ENCODE results near the gene MYEF2. TPM values are rescaled to one million over a fixed set of nuclear protein-coding genes. Genes with fewer than 3 reads are reported as not detected.

MYEF2 gene
- total RNA-seq, 2 donors from 2014 or later = 7.5 to 11.1 TPM

DNA sequence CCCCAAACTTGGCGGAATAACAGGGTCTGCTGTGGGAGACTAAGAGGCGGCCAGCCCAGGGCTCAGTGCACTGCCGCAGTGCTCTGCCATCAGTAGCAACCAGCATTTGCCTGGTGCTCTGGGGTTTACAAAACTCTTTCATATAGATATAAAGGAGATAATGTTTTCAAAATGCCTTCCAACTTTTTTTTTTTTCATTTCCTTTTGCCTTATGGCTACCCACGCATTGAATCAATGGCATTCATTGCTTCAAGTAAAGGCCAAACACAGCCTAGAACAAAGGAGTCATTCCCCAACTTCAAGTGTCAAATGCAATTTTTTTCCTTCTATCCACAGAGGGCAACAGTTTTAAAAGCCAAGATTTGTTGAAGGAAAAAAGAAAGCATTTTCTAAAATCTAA lies 68.9 kb downstream of the MYEF2 start:
- H3K9me3 ChIP-seq = no peaks in the 10 kb centered on the region
- DNase-seq (ENCODE audit: low spot score) = no peak
- H3K27me3 ChIP-seq = no peaks in the 10 kb centered on the region
- no peaks in the 10 kb centered on the region for H3K36me3 ChIP-seq
- H3K27ac ChIP-seq = no peak overlapping the region
- TF ChIP-seq, protein P1, sequence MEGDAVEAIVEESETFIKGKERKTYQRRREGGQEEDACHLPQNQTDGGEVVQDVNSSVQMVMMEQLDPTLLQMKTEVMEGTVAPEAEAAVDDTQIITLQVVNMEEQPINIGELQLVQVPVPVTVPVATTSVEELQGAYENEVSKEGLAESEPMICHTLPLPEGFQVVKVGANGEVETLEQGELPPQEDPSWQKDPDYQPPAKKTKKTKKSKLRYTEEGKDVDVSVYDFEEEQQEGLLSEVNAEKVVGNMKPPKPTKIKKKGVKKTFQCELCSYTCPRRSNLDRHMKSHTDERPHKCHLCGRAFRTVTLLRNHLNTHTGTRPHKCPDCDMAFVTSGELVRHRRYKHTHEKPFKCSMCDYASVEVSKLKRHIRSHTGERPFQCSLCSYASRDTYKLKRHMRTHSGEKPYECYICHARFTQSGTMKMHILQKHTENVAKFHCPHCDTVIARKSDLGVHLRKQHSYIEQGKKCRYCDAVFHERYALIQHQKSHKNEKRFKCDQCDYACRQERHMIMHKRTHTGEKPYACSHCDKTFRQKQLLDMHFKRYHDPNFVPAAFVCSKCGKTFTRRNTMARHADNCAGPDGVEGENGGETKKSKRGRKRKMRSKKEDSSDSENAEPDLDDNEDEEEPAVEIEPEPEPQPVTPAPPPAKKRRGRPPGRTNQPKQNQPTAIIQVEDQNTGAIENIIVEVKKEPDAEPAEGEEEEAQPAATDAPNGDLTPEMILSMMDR (IDR thresholded peaks at IDR 0.05) = no peak
- no peaks in the 10 kb centered on the region for H3K4me1 ChIP-seq
- no peak overlapping the region for H3K4me3 ChIP-seq

DNA sequence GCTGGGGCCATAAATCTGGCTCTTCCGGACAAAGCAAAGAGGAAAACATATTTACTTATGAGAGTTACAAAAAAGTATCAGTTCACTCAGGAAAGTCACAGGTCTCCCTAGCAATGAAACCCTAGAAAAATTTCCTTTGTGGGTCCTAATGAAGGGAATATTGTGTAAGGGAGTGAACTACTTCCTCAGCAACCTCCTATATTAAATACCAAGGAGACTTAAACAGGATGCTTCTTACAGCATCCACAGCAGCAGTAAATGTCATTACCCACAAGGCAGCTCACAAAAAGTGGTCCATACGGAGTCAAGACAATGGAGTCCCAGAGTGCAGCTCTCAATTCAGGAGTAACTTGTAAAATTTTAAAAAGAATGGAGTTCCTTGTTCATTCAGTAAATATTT lies 72.2 kb downstream of the MYEF2 start:
- Histone ChIP-seq H3K27me3 (no peaks in the 10 kb centered on the region), H3K4me1 (no peaks in the 10 kb centered on the region), H3K4me3 (no peak overlapping the region), H3K9me3 (no peaks in the 10 kb centered on the region), H3K27ac (no peak overlapping the region), H3K36me3 (no peaks in the 10 kb centered on the region)
- TF ChIP-seq, protein P1 (IDR thresholded peaks at IDR 0.05) = no peak
- no peak for DNase-seq (ENCODE audit: low spot score)

DNA sequence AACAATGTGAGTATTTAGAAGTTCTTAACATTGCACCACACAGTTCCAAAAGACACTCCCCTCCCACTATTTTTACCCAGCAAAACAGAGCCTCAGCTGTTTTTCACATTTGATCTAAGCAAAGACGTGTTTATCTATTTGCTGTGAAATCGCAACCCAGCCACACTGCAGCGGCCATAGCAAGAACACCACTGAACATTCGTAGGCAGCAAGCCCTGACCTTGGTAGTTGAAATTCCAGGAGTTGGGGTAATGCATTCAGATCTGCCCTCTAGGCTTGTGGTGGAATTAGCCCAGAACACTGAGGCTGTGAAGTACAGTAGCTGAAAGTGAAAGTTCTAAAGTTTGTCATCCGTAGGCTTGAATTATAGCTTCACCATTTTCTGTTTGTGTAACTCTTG lies 74.4 kb downstream of the MYEF2 start:
- TF ChIP-seq, protein P1 (IDR thresholded peaks at IDR 0.05) = no peak
- no peak for DNase-seq (ENCODE audit: low spot score)

DNA sequence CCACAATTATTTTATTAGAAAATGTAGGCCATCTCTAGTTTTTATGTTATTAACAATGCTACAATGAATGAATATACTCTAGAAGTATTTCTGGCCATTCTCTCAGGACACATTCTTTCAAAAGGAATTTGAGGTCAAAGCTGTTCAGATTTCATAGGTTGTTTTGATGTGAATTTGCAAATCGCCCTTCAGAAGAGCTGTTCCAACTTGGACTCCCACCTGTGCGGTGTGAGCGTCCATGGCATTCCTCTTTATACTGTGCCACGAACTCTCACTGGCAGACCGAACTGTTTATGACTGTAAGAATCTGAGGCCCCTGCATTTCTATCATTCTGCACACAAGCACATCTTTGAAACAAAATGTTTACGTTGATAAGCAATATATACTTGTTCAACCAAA lies 75.9 kb downstream of the MYEF2 start:
- Histone ChIP-seq H3K27me3 (no peaks in the 10 kb centered on the region), H3K27ac (no peak overlapping the region), H3K36me3 (no peaks in the 10 kb centered on the region), H3K4me1 (no peaks in the 10 kb centered on the region), H3K9me3 (no peaks in the 10 kb centered on the region), H3K4me3 (no peak overlapping the region)
- no peak for DNase-seq (ENCODE audit: low spot score)
- TF ChIP-seq, protein P1 (IDR thresholded peaks at IDR 0.05) = no peak

More for the DNA sequence above, 74.4 kb downstream of the MYEF2 start:
- H3K27me3 ChIP-seq = no peaks in the 10 kb centered on the region
- H3K36me3 ChIP-seq = no peaks in the 10 kb centered on the region
- H3K9me3 ChIP-seq = no peaks in the 10 kb centered on the region
- no peak overlapping the region for H3K4me3 ChIP-seq
- no peaks in the 10 kb centered on the region for H3K4me1 ChIP-seq
- no peak overlapping the region for H3K27ac ChIP-seq

DNA sequence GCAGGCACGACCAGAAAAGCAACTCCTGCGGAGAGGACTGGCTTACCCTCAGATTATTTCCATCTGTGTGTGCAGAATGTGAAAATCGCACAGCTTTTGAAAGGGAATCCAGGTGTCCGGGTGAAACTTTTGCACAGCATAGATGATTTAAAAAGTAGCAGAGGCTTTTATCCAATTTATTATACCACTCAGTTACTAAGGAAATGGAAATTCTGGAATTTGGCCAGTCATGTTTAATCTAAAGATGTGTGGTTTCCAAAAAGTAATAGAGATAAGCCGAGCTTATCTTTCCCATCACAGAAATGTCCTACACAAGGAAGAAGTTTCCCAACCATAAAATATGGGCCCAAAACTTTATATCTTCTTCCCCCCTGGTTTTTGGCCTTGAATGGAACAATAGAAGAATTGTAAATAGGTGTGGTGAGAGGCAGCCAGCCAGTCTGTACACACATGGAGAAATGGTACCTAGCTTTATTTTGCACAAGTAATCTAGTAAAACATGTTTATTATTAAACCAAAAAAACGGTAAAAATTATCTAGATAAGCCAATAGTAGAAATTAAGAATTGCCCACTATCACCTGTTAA lies 76.6 kb downstream of the MYEF2 start:
- DNase-seq (ENCODE audit: low spot score) = no peak
- no peaks in the 10 kb centered on the region for H3K9me3 ChIP-seq
- TF ChIP-seq, protein P1 (IDR thresholded peaks at IDR 0.05) = no peak
- H3K4me1 ChIP-seq = no peaks in the 10 kb centered on the region
- no peaks in the 10 kb centered on the region for H3K27me3 ChIP-seq
- no peaks in the 10 kb centered on the region for H3K36me3 ChIP-seq
- no peak overlapping the region for H3K27ac ChIP-seq
- H3K4me3 ChIP-seq = no peak overlapping the region

DNA sequence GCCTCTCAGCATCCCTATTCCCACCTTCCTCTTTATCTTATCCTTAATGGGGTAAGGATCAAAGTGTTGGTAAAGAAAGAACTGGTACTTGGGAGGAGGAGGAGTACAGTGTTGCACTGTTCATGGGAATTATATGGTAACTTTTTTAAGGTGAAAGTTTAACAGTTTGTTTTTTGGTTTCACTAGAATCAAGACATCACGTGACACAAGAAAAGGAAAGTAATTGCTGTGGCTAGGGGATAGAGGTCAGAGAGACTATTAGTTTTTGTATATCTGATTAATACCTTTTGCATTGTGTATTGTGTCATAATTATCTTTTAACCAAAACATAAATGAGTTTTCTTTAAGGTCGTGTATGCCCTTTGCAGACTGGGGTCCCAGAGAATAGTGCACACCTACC lies 80.8 kb downstream of the MYEF2 start:
- no peak for DNase-seq (ENCODE audit: low spot score)
- no peaks in the 10 kb centered on the region for H3K36me3 ChIP-seq
- H3K4me3 ChIP-seq = no peak overlapping the region
- TF ChIP-seq, protein P1 (IDR thresholded peaks at IDR 0.05) = no peak
- no peaks in the 10 kb centered on the region for H3K4me1 ChIP-seq
- no peak overlapping the region for H3K27ac ChIP-seq
- H3K27me3 ChIP-seq = no peaks in the 10 kb centered on the region
- no peaks in the 10 kb centered on the region for H3K9me3 ChIP-seq
